Activated naive CD8-positive, alpha-beta T cell (primary cell): ENCODE data around the gene DMD.
"Not testable (repeated sequence)": the region's sequence is repeated elsewhere in the genome, so short reads cannot be mapped to it uniquely, and the experiment has no call there.

Experiments used
- H3K27ac Mint-ChIP-seq: one replicate; pipeline ENCODE4 v1.8.0; 2021; ENCODE audit warnings: mixed read lengths
- H3K27me3 Mint-ChIP-seq: one replicate; pipeline ENCODE4 v1.8.0; 2021; ENCODE audit warnings: mixed read lengths
- H3K36me3 Mint-ChIP-seq: one replicate; pipeline ENCODE4 v1.8.0; 2021; ENCODE audit warnings: mixed read lengths
- H3K4me1 Mint-ChIP-seq: one replicate; pipeline ENCODE4 v1.8.0; 2021; ENCODE audit warnings: low read depth, mixed read lengths
- H3K4me3 Mint-ChIP-seq: one replicate; pipeline ENCODE4 v1.8.0; 2021; ENCODE audit warnings: mild to moderate bottlenecking, mixed read lengths
- H3K9me3 Mint-ChIP-seq: one replicate; pipeline ENCODE4 v1.8.0; 2021; ENCODE audit warnings: low read depth, mixed read lengths

Gene DMD

DNA sequence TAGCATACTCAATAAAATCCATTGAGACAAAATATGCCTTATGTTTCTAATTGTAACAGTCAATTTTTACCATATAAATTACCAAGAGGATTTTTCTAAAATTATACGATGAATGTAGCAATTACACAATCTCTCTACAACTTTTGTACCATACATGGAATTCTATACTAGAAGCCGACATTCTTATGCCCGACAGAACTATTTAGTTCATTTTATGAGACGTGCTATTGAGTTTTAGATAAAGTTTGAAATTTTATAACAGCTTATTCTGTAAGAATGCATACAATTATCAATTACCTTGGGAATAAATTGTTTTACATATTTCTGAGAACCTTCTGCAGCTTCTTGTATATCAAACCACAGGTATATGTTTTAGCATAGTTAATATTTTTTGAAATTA lies 431.2 kb downstream of the DMD start:
- no peak overlapping the region for H3K27ac Mint-ChIP-seq
- H3K27me3 Mint-ChIP-seq = no peaks in the 10 kb centered on the region
- no peaks in the 10 kb centered on the region for H3K36me3 Mint-ChIP-seq
- H3K4me1 Mint-ChIP-seq = no peaks in the 10 kb centered on the region
- peaks cover 3% of the 10 kb centered on the region for H3K9me3 Mint-ChIP-seq
- H3K4me3 Mint-ChIP-seq = no peak overlapping the region

DNA sequence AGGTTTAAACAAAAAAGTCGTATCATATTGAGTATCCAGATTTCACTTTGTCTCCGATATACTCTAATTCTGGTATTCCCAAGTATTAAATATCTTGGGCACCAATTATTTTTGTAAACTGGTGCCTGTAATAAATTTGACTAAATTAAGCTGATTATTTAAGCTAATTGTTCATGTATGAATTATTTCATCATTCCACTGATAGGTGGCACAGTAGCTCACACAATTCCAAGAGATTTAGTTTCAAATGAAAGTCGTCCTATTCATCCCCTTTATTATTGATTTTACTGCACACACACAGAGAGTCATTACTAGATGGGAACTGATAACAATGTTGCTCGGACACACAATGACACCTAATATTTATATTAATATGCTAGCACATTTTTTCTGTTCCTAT lies 432.4 kb downstream of the DMD start:
- Mint-ChIP-seq H3K4me1 (no peaks in the 10 kb centered on the region), H3K27me3 (no peaks in the 10 kb centered on the region), H3K36me3 (no peaks in the 10 kb centered on the region), H3K9me3 (peaks cover 3% of the 10 kb centered on the region), H3K4me3 (no peak overlapping the region), H3K27ac (no peak overlapping the region)

DNA sequence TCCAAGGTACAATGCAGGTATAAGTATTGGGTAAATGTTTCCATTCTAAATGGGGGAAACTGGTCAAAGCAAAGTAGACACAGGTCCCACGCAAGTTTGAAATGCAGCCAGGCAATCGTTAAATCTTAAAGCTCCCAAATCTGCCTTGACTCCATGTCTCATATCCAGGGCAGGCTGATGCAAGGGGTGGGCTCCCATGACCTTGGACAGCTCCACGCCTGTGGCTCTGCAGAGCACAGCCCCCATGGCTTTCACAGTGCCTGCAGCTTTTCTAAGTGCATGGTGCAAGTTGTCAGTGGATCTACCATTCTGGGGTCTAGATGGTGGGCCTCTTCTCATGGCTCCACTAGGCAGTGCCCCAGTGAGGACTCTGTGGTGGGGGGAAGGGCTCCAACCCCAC lies 436.4 kb downstream of the DMD start:
- no peaks in the 10 kb centered on the region for H3K36me3 Mint-ChIP-seq
- H3K27ac Mint-ChIP-seq = no peak overlapping the region
- H3K9me3 Mint-ChIP-seq = no peaks in the 10 kb centered on the region
- no peak overlapping the region for H3K4me3 Mint-ChIP-seq
- no peaks in the 10 kb centered on the region for H3K27me3 Mint-ChIP-seq
- no peaks in the 10 kb centered on the region for H3K4me1 Mint-ChIP-seq

DNA sequence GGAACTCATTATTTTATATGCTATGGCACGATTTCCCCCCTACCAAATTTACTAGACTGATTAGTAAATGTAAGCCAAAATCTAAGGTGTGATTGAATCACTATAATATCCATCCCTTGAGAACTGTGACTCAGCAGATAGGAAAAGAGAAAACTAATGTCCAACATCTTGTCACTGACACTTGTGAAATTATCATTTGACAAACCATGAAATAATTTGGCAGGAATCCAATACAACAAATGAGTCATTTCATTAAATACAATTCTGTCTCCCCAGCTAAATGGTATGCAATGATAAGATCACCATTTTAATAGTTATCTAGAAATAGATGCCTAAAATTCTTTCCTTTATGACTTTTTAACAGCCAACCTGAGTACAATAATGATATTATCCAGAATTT lies 462.3 kb downstream of the DMD start:
- no peaks in the 10 kb centered on the region for H3K9me3 Mint-ChIP-seq

DNA sequence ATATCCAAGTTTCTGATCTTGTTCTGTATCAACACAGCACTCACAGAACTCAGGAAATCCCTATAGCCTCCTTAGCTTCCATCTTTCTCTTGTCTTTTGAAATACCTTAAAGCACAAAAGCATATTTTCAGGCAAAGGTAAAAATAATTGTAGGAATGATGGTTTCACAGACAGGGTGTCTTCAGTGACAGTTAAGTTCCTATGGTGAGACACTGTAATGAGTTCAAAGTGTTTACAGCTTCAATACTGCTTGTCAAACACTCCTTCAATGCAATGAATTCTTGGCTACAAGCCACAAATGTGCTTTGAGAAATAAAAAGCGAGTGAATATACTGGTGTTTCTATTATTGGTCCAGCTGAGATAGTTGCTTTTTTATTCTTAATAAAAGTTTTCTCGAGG lies 466.0 kb downstream of the DMD start:
- Mint-ChIP-seq H3K4me1 (no peaks in the 10 kb centered on the region), H3K4me3 (no peak overlapping the region), H3K27ac (no peak overlapping the region), H3K27me3 (no peaks in the 10 kb centered on the region), H3K36me3 (no peaks in the 10 kb centered on the region), H3K9me3 (no peaks in the 10 kb centered on the region)

More for the DNA sequence above, 462.3 kb downstream of the DMD start:
- H3K27ac Mint-ChIP-seq = no peak overlapping the region
- no peaks in the 10 kb centered on the region for H3K4me1 Mint-ChIP-seq
- H3K27me3 Mint-ChIP-seq = no peaks in the 10 kb centered on the region
- no peak overlapping the region for H3K4me3 Mint-ChIP-seq
- no peaks in the 10 kb centered on the region for H3K36me3 Mint-ChIP-seq

DNA sequence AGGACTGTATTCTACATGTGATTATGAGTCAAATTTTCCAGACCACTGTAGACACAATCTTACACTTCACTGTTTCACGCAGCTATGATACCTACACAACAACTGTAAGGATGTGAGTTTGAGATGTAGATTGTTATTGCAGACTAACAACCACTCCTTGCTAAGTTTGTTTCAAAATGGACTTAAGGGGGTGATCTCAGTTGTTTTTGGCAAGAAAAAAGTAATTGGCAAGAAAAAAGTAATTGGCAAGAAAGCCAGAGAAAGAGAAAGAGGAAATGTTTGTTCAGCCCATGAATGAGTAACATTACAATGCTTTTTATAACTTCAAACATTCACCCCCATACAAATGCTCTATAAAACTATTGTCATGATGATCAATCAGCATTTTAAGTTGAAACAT lies 466.4 kb downstream of the DMD start:
- Mint-ChIP-seq H3K9me3 (no peaks in the 10 kb centered on the region), H3K27ac (no peak overlapping the region), H3K36me3 (no peaks in the 10 kb centered on the region), H3K4me3 (no peak overlapping the region), H3K4me1 (no peaks in the 10 kb centered on the region), H3K27me3 (no peaks in the 10 kb centered on the region)

DNA sequence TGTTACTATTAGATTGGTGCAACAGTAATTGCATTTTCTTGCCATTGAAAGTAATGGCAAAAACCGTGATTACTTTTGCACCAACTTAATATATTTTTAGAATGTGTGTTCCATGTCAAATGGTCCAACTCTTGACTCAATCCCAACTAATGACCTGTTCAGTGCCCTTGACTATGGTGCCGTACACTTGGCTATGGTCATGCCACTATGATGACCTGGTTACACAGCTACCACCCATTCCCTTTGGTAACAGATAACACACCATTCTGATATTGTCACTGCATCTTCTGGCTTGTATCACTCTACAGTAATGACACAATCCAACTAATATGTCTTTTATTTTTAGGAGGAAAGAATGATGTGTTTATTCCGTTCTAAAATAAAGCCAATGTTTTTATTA lies 469.4 kb downstream of the DMD start:
- H3K4me1 Mint-ChIP-seq = no peaks in the 10 kb centered on the region
- no peaks in the 10 kb centered on the region for H3K9me3 Mint-ChIP-seq
- H3K27ac Mint-ChIP-seq = no peak overlapping the region
- no peak overlapping the region for H3K4me3 Mint-ChIP-seq
- no peaks in the 10 kb centered on the region for H3K36me3 Mint-ChIP-seq
- H3K27me3 Mint-ChIP-seq = no peaks in the 10 kb centered on the region

DNA sequence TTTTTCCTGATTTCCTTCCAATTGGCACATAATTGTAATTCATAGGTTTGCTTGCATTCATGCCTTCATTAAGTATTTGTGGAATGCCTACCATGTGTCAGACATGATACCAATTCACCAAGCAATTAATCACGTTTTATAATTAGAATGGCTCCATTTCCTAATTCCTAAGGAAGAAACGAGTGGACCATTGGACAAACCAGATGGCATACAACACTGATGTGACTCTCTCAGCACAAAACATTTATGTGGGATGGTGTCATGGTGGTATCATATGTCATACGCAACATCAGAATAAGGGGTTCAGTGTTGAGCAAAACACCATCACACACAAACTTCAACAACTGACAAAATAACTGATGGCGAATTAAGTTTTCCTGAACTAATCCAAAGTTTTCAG lies 502.8 kb downstream of the DMD start:
- H3K36me3 Mint-ChIP-seq = no peaks in the 10 kb centered on the region
- H3K9me3 Mint-ChIP-seq = no peaks in the 10 kb centered on the region
- no peak overlapping the region for H3K4me3 Mint-ChIP-seq
- no peaks in the 10 kb centered on the region for H3K27me3 Mint-ChIP-seq
- no peak overlapping the region for H3K27ac Mint-ChIP-seq
- no peaks in the 10 kb centered on the region for H3K4me1 Mint-ChIP-seq

DNA sequence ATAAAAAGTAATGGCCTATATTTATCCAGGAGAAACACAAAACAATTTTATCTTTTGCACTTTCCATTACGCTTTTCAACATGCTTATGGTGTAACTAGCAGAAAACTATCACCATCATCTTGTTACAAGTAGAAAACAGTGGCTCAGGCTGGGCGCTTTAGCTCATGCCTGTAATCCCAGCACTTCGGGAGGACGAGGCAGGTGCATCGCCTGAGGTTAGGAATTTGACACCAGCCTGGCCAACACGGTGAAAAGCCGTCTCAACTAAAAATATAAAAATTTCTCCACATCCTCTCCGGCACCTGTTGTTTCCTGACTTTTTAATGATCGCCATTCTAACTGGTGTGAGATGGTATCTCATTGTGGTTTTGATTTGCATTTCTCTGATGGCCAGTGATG lies 506.0 kb downstream of the DMD start:
- H3K4me3 Mint-ChIP-seq, H3K27me3 Mint-ChIP-seq, H3K9me3 Mint-ChIP-seq, H3K36me3 Mint-ChIP-seq, H3K27ac Mint-ChIP-seq, H3K4me1 Mint-ChIP-seq: not testable (repeated sequence)

DNA sequence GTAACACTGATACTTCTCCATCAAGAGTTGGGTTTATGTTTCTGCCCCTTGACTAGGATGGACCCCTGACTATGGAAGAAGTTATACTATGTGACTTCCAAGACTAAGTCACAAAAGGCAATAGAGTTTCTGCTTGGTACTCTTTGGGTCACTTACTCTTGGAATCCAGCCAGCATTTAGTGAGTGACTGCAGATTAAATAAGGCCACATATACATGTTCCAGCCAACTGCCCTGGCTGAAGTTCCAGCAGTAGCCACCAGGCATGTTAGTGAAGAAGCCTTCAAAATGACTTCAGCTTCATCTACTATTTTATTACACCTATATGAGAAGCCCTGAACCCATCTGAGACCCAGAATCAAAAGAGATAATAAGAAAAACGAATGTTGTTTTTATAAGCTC lies 524.0 kb downstream of the DMD start:
- H3K4me1 Mint-ChIP-seq = no peaks in the 10 kb centered on the region
- no peaks in the 10 kb centered on the region for H3K9me3 Mint-ChIP-seq
- H3K27ac Mint-ChIP-seq = no peak overlapping the region
- H3K4me3 Mint-ChIP-seq = no peak overlapping the region
- no peaks in the 10 kb centered on the region for H3K36me3 Mint-ChIP-seq
- H3K27me3 Mint-ChIP-seq = no peaks in the 10 kb centered on the region

DNA sequence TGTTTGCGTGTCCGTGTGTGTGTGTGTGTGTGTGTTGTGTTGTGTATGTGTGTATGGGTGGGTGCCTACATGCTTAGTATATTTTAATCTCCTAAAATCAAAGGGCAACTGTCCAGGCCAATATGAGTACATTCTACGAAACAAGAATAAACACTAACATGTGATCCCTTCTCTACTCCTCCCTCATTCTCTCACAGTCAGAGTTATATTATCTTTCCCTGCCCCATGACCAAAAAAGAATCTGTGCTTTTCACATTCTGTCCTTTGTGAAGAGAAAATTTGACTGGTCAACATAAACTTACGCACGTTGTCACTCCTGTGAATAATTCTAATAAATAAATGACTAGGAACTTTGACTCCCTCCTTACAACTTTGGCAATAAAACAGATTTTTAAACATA lies 532.9 kb downstream of the DMD start:
- Mint-ChIP-seq H3K9me3 (no peaks in the 10 kb centered on the region), H3K36me3 (no peaks in the 10 kb centered on the region), H3K4me1 (no peaks in the 10 kb centered on the region), H3K27ac (no peak overlapping the region), H3K27me3 (no peaks in the 10 kb centered on the region), H3K4me3 (no peak overlapping the region)

DNA sequence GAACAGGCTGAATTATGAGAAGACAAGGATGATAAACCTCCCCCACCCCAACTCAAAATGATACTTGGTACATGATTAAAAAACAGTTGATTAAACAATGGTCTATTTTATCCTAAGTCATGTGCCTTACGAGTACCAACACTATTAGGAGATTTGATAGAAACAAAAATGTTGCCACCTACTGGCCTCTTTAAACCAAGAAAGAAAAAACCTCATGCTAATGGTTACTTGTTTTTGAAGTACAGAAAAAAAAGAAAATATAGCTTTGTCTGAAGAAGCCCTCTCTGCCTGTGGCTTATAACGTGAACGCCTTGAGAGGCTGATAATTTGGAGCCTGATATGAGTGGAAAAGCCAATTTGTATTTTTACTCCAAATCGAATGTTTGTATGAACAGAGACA lies 538.2 kb downstream of the DMD start:
- Mint-ChIP-seq H3K27ac (no peak overlapping the region), H3K9me3 (peaks cover 5% of the 10 kb centered on the region), H3K36me3 (no peaks in the 10 kb centered on the region), H3K4me1 (no peaks in the 10 kb centered on the region), H3K27me3 (no peaks in the 10 kb centered on the region), H3K4me3 (no peak overlapping the region)

DNA sequence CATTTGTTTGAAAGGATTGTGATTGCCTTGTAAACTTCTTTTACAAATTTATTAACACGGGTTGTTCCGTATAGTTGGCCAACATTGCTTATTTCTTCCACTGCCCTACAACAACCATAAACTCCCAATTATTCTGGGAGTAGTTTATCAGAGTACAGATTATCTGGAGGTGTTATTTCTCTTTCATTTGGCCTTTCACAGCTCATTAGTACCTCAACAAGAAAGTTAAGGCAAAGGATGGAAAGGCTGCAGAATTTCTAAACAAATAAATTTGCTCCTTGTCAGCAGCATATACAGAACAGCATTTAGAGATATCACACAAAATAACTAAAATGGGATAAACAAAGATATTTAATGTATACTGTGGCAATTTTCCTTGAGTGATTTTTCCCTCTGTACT lies 548.8 kb downstream of the DMD start:
- Mint-ChIP-seq H3K36me3 (no peaks in the 10 kb centered on the region), H3K4me1 (no peaks in the 10 kb centered on the region), H3K4me3 (no peak overlapping the region), H3K9me3 (no peaks in the 10 kb centered on the region), H3K27me3 (no peaks in the 10 kb centered on the region), H3K27ac (no peak overlapping the region)

DNA sequence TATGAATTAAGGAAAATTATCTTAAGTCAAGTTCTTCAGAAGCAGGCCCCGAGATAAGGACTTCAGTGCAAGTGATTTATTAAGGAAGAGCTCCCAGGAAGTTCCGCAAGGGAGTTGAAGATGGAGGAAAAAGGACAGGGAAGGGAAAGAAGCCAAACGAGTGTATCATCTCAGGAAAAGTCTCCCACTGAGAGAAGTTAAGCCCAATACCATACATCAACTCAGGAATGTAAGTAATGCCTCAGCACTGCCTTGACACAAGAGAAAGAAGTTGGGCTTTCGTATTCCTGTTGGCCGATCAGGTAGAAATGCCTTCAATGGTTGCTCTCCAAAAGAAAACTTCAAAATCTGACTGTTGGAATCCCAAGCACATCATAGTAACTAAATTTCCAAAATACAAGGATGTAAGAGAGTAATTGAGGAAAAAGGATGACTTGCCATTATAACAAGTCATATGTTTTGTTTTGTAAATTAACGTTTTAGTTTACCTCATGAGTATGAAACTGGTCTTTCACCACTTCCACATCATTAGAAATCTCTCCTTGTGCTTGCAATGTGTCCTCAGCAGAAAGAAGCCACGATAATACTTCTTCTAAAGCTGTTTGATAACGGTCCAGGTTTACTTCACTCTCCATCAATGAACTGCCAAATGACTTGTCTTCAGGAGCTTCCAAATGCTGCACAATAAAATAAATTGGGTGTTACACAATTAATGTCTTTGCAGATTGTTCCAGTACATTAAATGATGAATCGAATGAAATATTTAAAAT lies 566.7 kb downstream of the DMD start:
- H3K27me3 Mint-ChIP-seq = no peaks in the 10 kb centered on the region
- no peak overlapping the region for H3K4me3 Mint-ChIP-seq
- H3K27ac Mint-ChIP-seq = no peak overlapping the region
- H3K9me3 Mint-ChIP-seq = no peaks in the 10 kb centered on the region
- H3K4me1 Mint-ChIP-seq = no peaks in the 10 kb centered on the region
- H3K36me3 Mint-ChIP-seq = no peaks in the 10 kb centered on the region

DNA sequence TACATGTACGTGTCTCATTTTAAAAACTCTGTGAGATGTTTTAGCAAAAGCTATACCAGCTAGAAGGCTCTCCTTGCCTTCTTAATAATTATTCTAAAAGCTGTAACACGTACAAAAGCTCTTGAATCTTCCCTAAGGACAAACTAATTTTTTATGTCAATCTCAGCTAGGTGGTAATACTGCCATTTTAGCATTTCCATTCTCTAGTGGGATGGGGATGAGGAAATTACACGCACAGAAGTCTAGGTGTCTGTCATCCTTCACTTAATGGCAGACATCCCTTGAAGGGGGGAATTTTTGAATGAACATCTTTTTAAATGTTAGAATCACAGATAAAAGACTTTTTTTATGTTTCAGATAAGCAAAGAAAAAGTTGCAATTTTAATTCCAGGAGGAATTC lies 569.1 kb downstream of the DMD start:
- Mint-ChIP-seq H3K4me3 (no peak overlapping the region), H3K4me1 (no peaks in the 10 kb centered on the region), H3K9me3 (no peaks in the 10 kb centered on the region), H3K27ac (no peak overlapping the region), H3K27me3 (no peaks in the 10 kb centered on the region), H3K36me3 (no peaks in the 10 kb centered on the region)

DNA sequence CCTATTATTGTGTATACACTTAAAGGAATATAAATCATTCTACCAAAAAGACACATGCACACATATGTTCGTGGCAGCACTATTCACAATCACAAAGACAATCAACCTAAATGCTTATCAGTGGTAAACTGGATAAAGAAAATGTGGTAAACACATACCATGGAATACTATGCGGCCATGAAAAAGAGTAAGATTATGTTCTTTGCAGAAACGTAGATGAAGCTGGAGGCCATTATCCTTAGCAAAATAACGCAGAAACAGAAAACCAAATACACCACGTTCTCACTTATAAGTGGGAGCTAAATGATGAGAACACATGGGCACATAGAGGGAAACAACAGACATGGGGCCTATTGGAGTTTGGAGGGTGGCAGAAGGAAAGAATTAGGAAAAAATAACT lies 593.2 kb downstream of the DMD start:
- Mint-ChIP-seq H3K9me3 (no peaks in the 10 kb centered on the region), H3K4me1 (no peaks in the 10 kb centered on the region), H3K36me3 (no peaks in the 10 kb centered on the region), H3K27me3 (no peaks in the 10 kb centered on the region), H3K27ac (no peak overlapping the region), H3K4me3 (no peak overlapping the region)
